ENCODE results near the gene HIPK4.
"Not testable (repeated sequence)": the region's sequence is repeated elsewhere in the genome, so short reads cannot be mapped to it uniquely, and the experiment has no call there.

The HIPK4 gene

GRCh38 chr19:40416918-40417642 is 27.1 kb upstream of the HIPK4 start:
- no peak for DNase-seq

DNA sequence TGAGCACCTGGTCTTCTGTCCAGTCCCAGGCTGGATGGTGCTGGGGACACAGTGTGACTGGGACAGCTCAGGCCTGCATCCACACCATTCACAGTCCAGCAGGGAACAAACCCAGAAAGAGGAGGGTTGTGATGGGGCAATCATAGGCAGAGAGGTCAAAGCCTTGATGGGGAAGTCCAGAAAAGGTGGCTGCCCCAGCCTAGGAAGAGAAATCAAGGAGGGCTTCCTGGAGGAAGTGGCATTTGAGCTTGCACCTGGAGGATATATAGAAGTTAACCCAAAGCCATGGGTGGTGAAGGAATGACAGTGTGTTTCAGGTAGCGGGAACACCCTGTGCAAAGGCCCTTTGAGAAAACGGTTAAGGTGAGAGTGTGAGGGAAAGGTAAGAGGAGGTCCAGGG is 25.8 kb upstream of the HIPK4 start:
- DNase-seq, result no peak

DNA sequence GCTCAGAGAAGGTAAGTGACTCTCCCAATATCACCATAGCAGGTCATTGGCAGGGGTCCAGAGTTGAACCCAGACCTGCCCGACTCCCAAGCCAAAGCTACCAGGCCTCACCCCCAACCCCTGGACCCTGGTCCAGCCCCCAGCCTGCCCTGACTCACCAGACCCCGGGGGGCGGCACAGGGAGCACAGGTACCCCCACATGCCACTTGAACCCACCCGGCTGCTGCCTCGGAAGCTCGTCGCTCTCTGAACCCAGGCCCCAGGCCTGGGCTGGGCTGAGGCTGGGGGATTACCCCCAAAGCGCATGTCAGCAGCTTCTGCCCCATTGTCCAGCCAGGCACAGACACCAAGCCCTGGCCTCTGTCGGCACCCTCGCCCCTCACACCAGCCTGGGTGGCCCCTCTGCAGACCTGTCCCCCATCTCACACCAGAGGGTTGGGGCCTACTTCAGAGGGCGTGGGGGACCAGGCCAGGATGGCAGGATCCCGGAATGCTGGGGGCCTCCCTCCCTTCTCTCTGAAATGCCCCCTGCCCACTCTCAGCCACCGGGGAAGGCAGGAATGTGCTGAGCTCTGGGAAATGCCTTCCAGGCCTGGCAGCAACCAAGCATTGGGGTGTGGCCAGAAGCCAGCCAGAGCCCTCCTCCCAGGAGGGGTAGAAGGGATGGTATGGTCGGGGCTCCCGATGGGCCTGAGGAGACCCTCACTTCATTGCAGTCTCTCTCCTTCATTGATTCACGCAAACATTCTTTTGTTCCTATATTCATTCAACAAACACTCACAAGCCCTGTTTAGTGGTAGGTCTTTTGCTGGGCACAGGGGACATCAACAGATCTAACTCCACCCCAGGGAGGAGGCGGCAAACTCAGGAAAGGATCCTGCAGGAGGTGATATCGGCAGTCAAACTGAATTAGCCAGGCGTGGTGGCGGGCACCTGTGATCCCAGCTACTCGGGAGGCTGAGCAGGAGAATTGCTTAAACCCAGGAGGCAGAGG is 24.9 kb upstream of the HIPK4 start:
- DNase-seq, result no peak

GRCh38 chr19:40413291-40413845 is 23.4 kb upstream of the HIPK4 start, which contains the start of gene PRX:
TSS of gene PRX (minus strand) at chr19:40413378. CDS start at chr19:40407932, 5,446 bp downstream.
- DNase-seq, result no peak

- DNase-seq, result no peak
Observed at GRCh38 chr19:40412866-40413265, 22.9 kb upstream of the HIPK4 start.

DNA sequence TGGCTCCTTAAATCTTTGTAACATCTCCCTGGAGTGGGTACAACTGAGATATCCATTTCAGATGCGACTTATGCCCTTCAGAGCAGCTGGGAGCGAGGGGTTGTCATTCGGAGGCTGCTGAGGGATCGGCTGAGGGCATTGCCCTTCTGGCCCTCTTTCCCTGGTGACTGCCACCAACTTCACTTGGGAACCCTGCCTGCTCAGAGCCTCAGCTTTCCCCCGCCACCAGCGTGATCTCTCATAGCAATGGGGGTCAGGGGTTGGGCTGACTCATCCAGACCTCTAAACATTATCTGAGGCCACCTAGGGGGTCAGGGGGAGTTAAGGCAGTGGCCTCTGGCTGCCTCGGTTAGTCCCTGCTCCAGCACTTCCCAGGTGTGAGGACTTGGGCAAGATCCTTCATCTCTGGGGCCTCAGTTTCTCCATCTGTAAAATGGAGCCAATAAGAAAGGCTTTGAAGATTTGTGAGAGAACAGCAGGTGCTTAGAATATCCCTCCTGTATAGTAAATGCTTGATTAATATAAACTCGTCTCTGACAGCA is 22.0 kb upstream of the HIPK4 start:
- DNase-seq, result no peak

- no peak for DNase-seq
Observed at GRCh38 chr19:40411125-40411842, 21.3 kb upstream of the HIPK4 start.

DNA sequence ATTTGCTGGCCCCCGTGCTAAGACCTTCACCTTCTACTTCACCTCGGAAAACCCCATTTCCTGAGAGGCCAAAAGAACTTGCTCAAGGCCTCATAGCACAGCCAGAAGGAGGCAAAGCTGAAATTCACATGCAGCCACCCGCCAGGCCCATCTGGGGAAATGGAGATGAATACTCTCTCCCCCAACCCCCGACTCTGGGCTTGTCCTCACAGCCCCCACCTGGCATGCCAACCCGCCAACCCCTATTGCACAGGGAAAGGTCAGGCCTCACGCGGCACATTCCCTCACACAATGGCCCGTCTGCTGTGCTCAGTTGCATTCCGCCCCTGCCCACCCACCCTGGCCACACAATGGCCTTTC is 20.0 kb upstream of the HIPK4 start:
- no peak for DNase-seq

DNA sequence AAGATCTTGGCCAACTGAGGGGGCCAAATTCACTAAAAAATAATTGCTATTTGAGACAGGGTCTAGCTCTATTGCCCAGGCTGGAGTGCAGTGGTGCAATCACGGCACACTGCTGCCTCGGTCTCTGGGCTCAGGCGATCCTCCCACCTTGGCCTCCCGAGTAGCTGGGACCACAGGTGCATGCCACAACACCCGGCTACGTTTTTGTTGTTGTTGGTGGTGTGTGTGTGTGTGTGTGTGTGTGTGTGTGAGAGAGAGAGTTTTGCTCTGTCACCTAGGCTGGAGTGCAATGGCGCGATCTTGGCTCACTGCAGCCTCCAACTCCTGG is 18.6 kb upstream of the HIPK4 start:
- DNase-seq, result not testable (repeated sequence)

- no peak for DNase-seq
Observed at GRCh38 chr19:40407714-40408597, 18.0 kb upstream of the HIPK4 start.

GRCh38 chr19:40403262-40403984 is 13.4 kb upstream of the HIPK4 start:
- peak; percentile 36 for DNase-seq

DNA sequence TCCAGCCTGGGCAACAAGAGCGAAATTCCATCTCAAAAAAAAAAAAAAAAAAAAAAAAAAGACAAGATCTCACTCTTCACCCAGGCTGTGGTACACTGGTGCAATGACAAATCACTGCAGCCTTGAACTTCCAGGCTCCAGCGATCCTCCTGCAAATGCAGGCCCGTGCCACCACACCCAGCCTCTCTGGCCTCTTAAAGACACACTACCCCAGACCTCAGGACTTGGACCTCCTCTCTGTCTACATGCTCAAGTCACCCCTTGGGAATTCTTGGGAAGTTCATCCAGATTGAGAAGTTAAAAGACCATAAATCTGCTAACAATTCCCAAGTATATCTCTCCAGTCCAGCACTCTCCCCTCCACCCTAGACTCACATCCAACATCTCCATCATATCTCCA is 10.6 kb upstream of the HIPK4 start:
- no peak for DNase-seq

GRCh38 chr19:40398417-40399131 is 8.6 kb upstream of the HIPK4 start:
- DNase-seq, result peak; percentile 1

DNA sequence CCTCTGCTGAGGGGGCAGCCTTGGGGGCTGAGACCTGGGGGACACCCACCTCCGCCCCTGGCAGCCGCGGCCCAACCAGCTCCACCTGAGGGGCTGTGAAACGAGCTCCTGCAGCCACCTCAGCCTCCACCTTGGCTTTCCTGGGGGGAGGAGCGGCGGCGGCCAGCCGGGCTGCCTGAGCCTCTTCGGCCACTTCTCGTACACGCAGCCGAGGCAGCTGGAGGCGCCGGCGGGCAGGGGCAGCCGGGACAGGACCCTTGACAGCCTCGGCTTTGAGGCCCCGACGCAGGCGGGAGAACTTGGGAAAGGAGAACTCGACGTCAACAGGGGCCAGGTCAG is 7.6 kb upstream of the HIPK4 start:
- DNase-seq, result no peak

- no peak for DNase-seq
Observed at GRCh38 chr19:40396886-40397567, 7.0 kb upstream of the HIPK4 start.

- DNase-seq, result no peak
Observed at GRCh38 chr19:40395956-40396355, 6.0 kb upstream of the HIPK4 start.

DNA sequence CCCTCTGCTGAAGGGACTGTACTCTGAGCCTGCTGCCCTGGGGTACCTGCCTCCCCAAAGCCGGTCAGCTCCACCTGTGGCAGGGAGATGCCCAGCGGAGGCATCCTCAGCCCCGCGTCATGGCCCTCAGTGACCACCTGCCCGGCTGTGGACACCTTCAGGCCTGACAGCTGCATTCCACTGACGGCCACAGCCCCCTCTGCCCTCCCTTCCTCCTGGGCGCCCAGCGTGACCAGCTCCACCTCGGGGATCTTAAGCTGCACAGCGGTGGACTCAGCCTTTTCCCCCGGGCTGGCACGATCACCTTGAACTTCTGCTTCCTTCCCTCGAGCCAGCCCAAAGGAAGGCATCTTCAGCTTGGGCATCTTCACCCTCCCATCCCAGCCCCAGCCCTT is 4.8 kb upstream of the HIPK4 start:
- no peak for DNase-seq

DNA sequence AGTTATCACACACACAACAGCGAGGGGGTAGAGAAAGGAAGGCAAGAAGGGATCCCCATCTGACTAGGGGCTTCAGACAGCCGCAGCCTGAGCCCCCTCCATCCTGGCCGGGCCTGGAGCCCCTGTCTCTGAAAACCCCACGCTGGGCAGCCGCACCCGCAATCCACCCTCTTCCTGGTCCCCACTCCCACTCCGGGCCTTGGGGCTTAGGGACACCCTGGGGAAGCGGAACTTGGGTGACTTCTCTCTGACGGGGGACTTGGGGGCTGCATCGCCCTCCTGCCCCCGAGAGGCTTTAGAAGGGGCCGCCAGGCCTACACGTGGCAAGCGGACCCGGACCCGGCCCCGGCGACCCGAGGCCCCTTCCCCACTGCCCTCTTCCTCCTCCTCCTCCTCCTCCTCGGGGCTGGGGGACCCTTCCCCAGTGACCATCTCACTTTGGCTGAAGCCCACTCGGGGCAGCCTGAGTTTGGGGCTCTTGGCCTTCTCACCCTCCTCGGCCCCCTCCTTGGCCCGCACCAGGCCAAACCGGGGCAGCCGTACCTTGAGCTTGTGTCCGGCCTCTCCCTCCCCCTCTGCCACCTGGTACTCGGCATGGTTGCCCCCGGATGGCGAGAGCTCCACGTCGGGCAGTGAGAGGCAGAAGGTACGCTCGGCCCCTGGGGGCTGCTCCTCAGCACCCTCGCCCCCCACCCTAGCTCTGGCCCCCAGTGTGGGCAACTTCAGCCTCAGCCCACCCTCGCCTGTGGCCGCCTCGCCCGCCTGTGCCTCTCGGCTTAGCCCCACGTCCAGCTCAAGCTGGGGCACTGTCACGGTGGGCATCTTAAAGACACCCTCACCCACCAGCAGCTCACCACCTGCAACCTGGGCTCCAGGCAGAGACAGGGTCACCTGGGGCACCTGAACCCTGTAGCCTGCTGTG is 4.2 kb upstream of the HIPK4 start:
- DNase-seq, result no peak
